DLD1 (cell line): ENCODE results near the gene DOK5.

Source experiments
- in situ Hi-C: cut with HindIII; loops from 2 replicates; pipeline ENCODE4 v1.10.0; 2017; ENCODE audit warnings: low sequenced_read_pairs

Gene DOK5

GRCh38 chr20:54680872-54681619 is 205.7 kb downstream of the DOK5 start:
- in situ Hi-C loops, result loop anchor here (25.0 kb wide), 1 partner anchor 1656 kb away; no protein-coding TSS in a partner anchor

GRCh38 chr20:54681869-54682268 is 206.5 kb downstream of the DOK5 start:
- in situ Hi-C loops, result loop anchor here (25.0 kb wide), 1 partner anchor 1655 kb away; no protein-coding TSS in a partner anchor

- in situ Hi-C loops, result loop anchor here (25.0 kb wide), 1 partner anchor 1649 kb away; no protein-coding TSS in a partner anchor
Measured at GRCh38 chr20:54688476-54688875, 213.1 kb downstream of the DOK5 start.

- in situ Hi-C loops, result loop anchor here (25.0 kb wide), 1 partner anchor 1647 kb away; no protein-coding TSS in a partner anchor
Measured at GRCh38 chr20:54690323-54690722, 214.9 kb downstream of the DOK5 start.

- in situ Hi-C loops, result loop anchor here (25.0 kb wide), 1 partner anchor 1646 kb away; no protein-coding TSS in a partner anchor
Measured at GRCh38 chr20:54691327-54691726, 215.9 kb downstream of the DOK5 start.

- in situ Hi-C loops, result loop anchor here (25.0 kb wide), 1 partner anchor 1645 kb away; no protein-coding TSS in a partner anchor
Measured at GRCh38 chr20:54692168-54692887, 216.9 kb downstream of the DOK5 start.

- in situ Hi-C loops, result loop anchor here (25.0 kb wide), 1 partner anchor 1643 kb away; no protein-coding TSS in a partner anchor
Measured at GRCh38 chr20:54694516-54694915, 219.1 kb downstream of the DOK5 start.

- in situ Hi-C loops, result loop anchor here (25.0 kb wide), 1 partner anchor 1639 kb away; no protein-coding TSS in a partner anchor
Measured at GRCh38 chr20:54698373-54698772, 223.0 kb downstream of the DOK5 start.
